ENCODE results near the gene LIPC.

LIPC gene

GRCh38 chr15:58438111-58438510 lies 6.3 kb downstream of the LIPC start:
- DNase-seq, result no peak

GRCh38 chr15:58438956-58439355 lies 7.2 kb downstream of the LIPC start:
- DNase-seq, result no peak

- DNase-seq, result peak; percentile 26
Observed at GRCh38 chr15:58440158-58440910, 8.5 kb downstream of the LIPC start.

GRCh38 chr15:58440922-58441321 lies 9.1 kb downstream of the LIPC start:
- no peak for DNase-seq

GRCh38 chr15:58441376-58442070 lies 9.7 kb downstream of the LIPC start:
- DNase-seq, result no peak

- DNase-seq, result no peak
Observed at GRCh38 chr15:58442122-58442521, 10.3 kb downstream of the LIPC start.

GRCh38 chr15:58443308-58443707 lies 11.5 kb downstream of the LIPC start:
- DNase-seq, result no peak

- DNase-seq, result no peak
Observed at GRCh38 chr15:58444056-58444455, 12.3 kb downstream of the LIPC start.

- DNase-seq, result no peak
Observed at GRCh38 chr15:58444658-58445332, 13.0 kb downstream of the LIPC start.

- no peak for DNase-seq
Observed at GRCh38 chr15:58445865-58446264, 14.1 kb downstream of the LIPC start.

GRCh38 chr15:58446521-58446920 lies 14.7 kb downstream of the LIPC start:
- no peak for DNase-seq

- DNase-seq, result no peak
Observed at GRCh38 chr15:58447271-58448010, 15.7 kb downstream of the LIPC start.

GRCh38 chr15:58448331-58448730 lies 16.5 kb downstream of the LIPC start:
- no peak for DNase-seq

- no peak for DNase-seq
Observed at GRCh38 chr15:58448906-58449305, 17.1 kb downstream of the LIPC start.

- DNase-seq, result no peak
Observed at GRCh38 chr15:58451826-58452225, 20.0 kb downstream of the LIPC start.

GRCh38 chr15:58452775-58453174 lies 21.0 kb downstream of the LIPC start:
- DNase-seq, result no peak

- DNase-seq, result no peak
Observed at GRCh38 chr15:58453931-58454793, 22.4 kb downstream of the LIPC start.

- DNase-seq, result no peak
Observed at GRCh38 chr15:58454950-58455401, 23.2 kb downstream of the LIPC start.

GRCh38 chr15:58457466-58457965 lies 25.7 kb downstream of the LIPC start:
- peak; percentile 23 for DNase-seq

GRCh38 chr15:58458076-58458475 lies 26.3 kb downstream of the LIPC start:
- no peak for DNase-seq

GRCh38 chr15:58459045-58459444 lies 27.3 kb downstream of the LIPC start:
- no peak for DNase-seq

GRCh38 chr15:58459560-58459959 lies 27.8 kb downstream of the LIPC start:
- DNase-seq, result no peak

Measured in amniotic stem cell (primary cell).